ENCODE results near the gene VPS37B.

DNA sequence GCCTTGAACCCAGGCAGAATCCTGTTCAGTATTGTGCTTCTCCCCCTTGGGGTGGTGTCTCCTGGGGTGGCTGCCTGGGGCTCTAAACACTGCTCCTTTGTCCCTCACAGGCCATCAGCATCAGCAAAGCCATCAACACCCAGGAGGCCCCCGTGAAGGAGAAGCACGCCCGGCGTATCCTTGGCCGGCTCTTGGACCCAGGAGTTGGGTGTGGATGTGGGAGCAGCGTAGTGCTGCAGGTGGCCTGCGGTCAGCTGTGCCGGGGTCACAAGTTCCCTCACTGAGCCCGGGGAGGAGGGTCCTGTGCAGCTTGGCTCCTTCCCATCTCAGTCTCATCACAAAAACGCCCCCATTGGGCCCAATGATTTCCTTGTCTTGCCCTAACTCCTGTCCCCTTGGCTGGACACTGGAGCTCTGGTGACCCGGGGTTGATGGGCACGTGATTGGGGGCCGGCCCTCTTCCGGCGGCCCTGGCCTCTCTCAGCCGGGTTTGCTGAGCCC, 48.0 kb downstream of the VPS37B start:
- TF ChIP-seq CTCF (IDR thresholded peaks at IDR 0.05; ENCODE audit: insufficient read depth, low read length) (no peak), POLR2AphosphoS5 (IDR thresholded peaks at IDR 0.05; ENCODE audit: low read depth) (no peak)
